ENCODE results near the gene ADARB2.
"Not testable (repeated sequence)": the region's sequence is repeated elsewhere in the genome, so short reads cannot be mapped to it uniquely, and the experiment has no call there.

ADARB2 gene

GRCh38 chr10:1178506-1178905, 558.8 kb downstream of the ADARB2 start:
- no peak for DNase-seq (ENCODE audit: low read depth in 2 of 2)

GRCh38 chr10:1177936-1178335, 559.4 kb downstream of the ADARB2 start:
- DNase-seq (ENCODE audit: low read depth in 2 of 2) = no peak

GRCh38 chr10:1175956-1176565, 561.3 kb downstream of the ADARB2 start:
- DNase-seq (ENCODE audit: low read depth in 2 of 2) = no peak

GRCh38 chr10:1174022-1174421, 563.3 kb downstream of the ADARB2 start:
- no peak for DNase-seq (ENCODE audit: low read depth in 2 of 2)

- DNase-seq (ENCODE audit: low read depth in 2 of 2) = no peak
Measured at GRCh38 chr10:1173091-1173490, 564.2 kb downstream of the ADARB2 start.

GRCh38 chr10:1172256-1172984, 564.9 kb downstream of the ADARB2 start:
- DNase-seq (ENCODE audit: low read depth in 2 of 2) = no peak

- DNase-seq (ENCODE audit: low read depth in 2 of 2) = no peak
Measured at GRCh38 chr10:1171586-1171985, 565.7 kb downstream of the ADARB2 start.

- no peak for DNase-seq (ENCODE audit: low read depth in 2 of 2)
Measured at GRCh38 chr10:1171182-1171581, 566.1 kb downstream of the ADARB2 start.

GRCh38 chr10:1170867-1171180, 566.5 kb downstream of the ADARB2 start:
- DNase-seq (ENCODE audit: low read depth in 2 of 2) = no peak

- DNase-seq (ENCODE audit: low read depth in 2 of 2) = no peak
Measured at GRCh38 chr10:1169981-1170866, 567.1 kb downstream of the ADARB2 start.

- DNase-seq (ENCODE audit: low read depth in 2 of 2) = no peak
Measured at GRCh38 chr10:1169186-1169885, 568.0 kb downstream of the ADARB2 start.

GRCh38 chr10:1168763-1169162, 568.6 kb downstream of the ADARB2 start:
- DNase-seq (ENCODE audit: low read depth in 2 of 2) = no peak

- DNase-seq (ENCODE audit: low read depth in 2 of 2) = no peak
Measured at GRCh38 chr10:1166828-1167275, 570.5 kb downstream of the ADARB2 start.

GRCh38 chr10:1166101-1166827, 571.1 kb downstream of the ADARB2 start:
- DNase-seq (ENCODE audit: low read depth in 2 of 2) = no peak

GRCh38 chr10:1163831-1164230, 573.5 kb downstream of the ADARB2 start:
- DNase-seq (ENCODE audit: low read depth in 2 of 2) = no peak

GRCh38 chr10:1163204-1163660, 574.1 kb downstream of the ADARB2 start:
- no peak for DNase-seq (ENCODE audit: low read depth in 2 of 2)

- no peak for DNase-seq (ENCODE audit: low read depth in 2 of 2)
Measured at GRCh38 chr10:1162481-1163203, 574.7 kb downstream of the ADARB2 start.

GRCh38 chr10:1161315-1161673, 576.0 kb downstream of the ADARB2 start:
- DNase-seq (ENCODE audit: low read depth in 2 of 2) = not testable (repeated sequence)

- DNase-seq (ENCODE audit: low read depth in 2 of 2) = no peak
Measured at GRCh38 chr10:1160561-1161314, 576.6 kb downstream of the ADARB2 start.

Data from stimulated activated CD8-positive, alpha-beta memory T cell treated with anti-CD3 and anti-CD28 coated beads, Interleukin-15, amount 100 ng/mL, for 48 hours (primary cell).